HG03064 (cell line): ENCODE data around the gene MINDY1.
A peak's percentile ranks its signal among the peaks of the same experiment; 100 is the strongest.

Experiments
- ATAC-seq: cut with Tn5 transposase; IDR thresholded peaks from one replicate; pipeline ENCODE4 v1.9.1; 2021; ENCODE audit warnings: low read depth; ENCODE audit not compliant: unreplicated experiment

Gene MINDY1

DNA sequence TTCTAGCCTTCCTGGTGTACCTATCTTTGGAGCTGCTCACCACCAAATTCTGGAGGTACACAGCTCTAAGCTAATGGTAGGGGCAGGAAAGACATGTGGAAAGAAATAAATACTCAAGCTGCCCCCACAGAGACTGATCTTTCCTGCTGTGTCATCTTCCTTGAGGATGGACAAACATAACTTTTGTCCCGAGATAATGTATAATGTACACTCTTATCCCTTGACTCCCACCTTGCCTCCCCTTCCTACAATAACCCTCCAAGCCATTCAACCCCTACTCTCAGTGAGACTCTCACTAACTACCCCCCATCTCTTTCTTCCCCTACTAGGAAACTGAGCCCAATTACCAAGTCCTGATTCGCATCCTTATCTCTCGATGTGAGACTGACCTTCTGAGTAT is 12.5 kb downstream of the MINDY1 start:
- no peak for ATAC-seq

DNA sequence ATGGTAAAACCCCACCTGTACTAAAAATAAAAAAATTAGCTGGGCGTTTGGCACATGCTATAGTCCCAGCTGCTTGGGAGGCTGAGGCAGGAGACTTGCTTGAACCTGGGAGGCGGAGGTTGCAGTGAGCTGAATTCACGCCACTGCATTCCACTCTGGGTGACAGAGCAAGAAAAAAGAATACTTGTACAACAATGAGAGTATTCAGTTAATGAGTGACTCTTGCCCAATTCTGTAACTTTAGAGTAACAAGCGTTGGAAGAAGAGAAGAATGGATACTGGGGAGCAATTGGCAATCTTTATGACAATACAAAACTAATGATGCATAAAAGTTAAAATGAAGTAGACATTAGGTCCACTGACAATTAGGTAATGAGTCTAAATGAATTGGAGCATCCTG is 14.1 kb downstream of the MINDY1 start:
- ATAC-seq, result no peak

- no peak for ATAC-seq
These were observed 18.8 kb downstream of the MINDY1 start for GRCh38 chr1:150987924-150988323.

- no peak for ATAC-seq
These were observed 21.4 kb downstream of the MINDY1 start for GRCh38 chr1:150985179-150985825.

DNA sequence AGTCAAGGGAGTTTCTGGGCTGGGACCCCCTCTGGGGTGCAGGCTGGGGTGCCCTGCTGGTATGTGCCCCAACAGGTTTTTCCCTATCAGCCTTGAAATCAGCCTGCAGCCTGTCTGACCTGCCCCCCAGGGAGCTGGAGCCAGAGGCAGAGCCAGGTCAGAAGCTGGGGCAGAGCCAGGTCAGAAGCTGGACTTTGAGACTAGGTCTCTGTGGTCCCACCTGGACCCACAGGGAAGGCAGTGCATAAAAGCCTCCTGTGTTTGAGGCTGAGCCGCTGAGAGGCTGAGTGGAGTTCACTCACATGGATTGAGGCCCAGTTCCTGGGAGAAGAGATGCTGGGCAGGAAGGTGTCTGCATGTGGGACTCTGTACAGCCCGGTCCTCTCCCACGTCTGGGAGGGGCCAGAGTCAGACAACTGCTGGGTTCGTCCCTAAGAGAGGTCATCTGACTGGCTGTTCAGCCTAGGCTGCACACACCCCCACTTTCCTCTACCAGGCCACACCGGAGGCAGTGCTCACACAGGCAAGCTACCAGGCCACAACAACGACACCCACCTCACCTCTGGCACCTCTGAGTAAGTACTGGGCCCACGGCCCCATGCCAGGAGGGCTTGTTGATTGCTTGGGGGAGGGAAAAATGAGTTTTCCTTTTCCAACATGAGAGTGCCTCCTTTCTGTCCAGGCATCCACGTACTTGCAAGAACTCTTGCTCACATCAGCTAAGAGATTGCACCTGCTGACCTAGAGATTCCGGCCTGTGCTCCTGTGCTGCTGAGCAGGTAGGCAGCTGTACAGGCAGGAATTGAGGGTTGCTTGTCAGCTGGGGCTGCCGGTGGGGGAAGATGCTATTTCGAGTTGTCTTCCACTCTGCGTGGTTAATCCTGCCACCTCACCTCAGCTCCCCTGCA is 24.6 kb downstream of the MINDY1 start, which contains the start of gene ANXA9:
TSS of gene ANXA9 (plus strand) at position 488 of the 908 bp plus-strand sequence. CDS start 814 bp downstream, outside the sequence.
- no peak for ATAC-seq

GRCh38 chr1:150981177-150981804 is 25.4 kb downstream of the MINDY1 start:
- no peak for ATAC-seq

- ATAC-seq, result no peak
These were observed 27.3 kb downstream of the MINDY1 start for GRCh38 chr1:150979092-150980056.

DNA sequence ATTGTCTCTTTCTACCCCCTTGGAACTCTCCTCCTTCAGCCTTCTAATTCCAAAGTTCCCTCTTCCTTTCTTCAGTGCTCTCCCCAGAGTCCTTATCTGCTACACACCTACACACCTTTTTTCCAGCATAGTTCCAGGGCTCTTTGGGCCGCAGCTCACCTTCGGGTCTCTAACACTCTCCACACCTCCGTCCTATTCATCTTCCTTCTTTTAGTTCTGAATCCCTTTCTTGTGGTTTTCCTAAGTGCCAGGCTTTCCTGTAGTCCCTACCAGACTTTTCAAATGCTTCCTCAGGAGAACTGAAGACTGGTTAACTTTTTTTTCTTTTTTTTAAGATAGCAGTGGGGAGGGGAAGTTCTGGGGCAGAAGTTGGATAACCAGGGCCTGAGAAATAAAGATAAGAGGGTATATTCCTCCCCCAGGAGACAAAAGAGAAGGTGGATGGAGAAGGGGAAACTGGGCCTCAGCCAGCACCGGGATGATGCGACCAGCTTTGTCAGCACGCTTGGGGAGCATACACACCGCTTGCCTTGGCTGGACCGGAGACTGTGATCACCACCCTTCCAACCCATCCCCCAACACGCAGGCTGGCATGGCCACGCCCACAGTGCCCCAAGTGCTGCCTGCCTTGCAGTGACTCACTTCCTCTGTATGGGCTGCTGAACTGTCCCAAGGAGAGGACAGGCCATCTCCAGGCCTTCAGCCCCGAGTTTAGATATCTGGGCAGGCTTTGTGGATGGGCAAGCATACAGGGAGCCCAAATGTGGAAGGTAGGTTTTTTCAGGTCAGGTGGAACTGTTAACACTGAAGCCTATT is 29.6 kb downstream of the MINDY1 start:
- no peak for ATAC-seq

DNA sequence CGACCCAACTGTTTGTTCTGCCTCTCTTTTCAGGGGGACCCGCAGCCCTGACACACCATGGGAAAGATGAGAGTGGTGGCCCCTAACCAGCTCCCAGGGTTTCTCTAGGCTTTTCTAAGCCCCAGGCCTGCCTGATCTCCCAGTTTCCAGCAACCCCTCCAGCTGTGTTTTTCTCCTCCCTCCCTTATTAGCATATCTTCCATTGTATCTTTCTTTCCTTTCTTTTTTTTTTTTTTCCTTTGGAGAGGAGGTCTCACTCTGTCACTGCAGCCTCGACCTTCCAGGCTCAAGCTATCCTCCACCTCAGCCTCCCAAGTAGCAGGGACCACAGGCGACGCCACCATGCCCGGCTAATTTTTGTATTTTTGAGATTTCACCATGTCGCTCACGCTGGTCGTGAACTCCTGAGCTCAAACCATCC is 30.3 kb downstream of the MINDY1 start:
- ATAC-seq, result no peak

GRCh38 chr1:150974580-150975478 is 31.9 kb downstream of the MINDY1 start, which contains the start of gene CERS2:
CERS2 (minus strand) TSS chr1:150974835; CDS start chr1:150969090, 5,745 bp downstream.
- peak; percentile 48 for ATAC-seq

DNA sequence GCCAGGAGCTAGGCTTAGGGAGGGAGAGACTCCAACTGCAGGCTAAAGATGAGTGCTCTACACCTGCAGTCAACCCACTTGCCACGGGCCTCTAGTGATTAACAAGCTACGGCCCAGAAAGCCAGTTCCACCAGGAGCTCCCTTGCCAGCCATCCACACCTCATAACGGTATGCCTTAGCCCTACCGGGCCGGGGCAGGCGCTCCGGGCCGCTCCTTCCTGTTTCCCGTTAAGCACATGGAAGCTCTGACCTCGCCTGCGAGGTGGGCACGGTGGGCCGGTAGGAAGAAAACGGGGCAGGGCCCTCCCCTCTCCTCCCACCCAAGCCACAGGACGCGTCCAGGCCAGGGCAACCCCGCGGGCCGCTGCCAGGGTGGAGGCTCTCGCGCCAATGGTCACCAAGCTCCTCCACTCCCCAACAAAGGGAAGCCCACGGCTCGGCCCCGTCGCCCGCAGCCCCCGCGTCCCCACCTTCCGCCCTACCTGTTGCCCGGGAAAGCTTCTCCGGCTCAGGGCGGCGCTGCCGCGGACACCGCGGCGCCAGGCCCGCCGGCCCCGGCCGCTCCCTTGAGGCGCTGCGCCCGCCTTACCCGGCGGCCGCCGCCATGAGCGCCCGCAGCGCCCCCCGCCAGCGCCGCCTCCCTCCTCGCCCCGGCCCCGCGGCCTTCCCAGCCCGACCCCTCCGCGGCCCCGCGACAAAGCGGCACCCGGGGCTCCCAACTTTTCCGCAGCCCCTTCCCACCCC is 32.7 kb downstream of the MINDY1 start:
- peak; percentile 48 for ATAC-seq

DNA sequence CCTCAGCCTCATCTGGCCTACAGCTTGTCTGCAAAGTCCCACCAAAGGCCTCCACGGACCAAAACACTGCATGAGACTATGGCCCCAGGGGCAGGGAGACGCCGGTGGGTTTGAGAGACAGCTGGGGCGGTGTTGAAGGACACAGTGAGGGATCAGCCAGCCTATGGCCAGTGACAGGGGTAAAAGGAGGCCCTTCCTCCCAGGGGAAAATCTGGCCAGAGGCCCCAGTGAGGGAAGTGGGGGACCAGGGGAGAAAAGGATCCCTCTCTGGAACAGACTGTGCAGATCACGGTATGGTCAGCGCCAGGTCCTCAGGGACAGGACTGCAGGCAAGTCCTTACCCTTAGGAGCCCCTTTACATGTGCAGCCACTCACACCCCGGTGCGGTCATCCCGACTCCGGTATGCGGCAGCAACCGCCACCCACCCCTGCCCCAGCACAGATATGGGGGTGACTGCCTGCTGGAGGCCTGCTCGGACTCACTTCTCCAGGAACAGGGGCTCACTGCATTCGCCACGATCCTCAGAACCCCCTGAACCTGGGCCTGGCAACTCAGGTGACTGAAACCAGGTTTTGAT is 33.4 kb downstream of the MINDY1 start:
- no peak for ATAC-seq

DNA sequence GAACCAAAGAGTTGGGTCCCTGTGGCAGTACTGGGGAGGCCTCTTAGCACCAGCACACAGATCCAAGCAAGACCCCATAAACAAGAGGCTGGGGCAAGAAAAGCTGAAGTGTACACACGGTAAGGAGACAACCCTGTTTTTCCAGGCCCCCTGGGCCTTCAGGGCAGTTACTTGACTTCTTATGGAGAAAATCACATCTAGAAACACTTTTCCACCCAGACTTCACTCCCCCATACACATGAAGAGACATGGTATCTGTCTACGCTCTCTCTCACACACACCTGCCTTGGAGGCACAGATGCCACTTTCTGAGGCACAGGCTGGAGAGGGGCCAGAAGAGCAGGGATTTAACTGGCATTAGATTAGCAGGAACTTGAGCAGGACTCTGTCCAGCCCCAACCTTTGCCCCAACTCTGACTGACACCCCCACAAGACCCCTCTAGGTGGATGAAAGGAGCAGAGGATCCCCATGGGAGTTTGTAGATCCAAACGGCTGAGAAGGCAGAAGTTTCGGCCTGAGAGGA is 34.2 kb downstream of the MINDY1 start:
- no peak for ATAC-seq

GRCh38 chr1:150971583-150972416 is 34.9 kb downstream of the MINDY1 start:
- ATAC-seq, result no peak

- no peak for ATAC-seq
These were observed 35.7 kb downstream of the MINDY1 start for GRCh38 chr1:150970808-150971582.
